Measurements from ENCODE around the gene SYCN. TPM values are rescaled to one million over a fixed set of nuclear protein-coding genes. Genes with fewer than 3 reads are reported as not detected.
"Not testable (repeated sequence)": the region's sequence is repeated elsewhere in the genome, so short reads cannot be mapped to it uniquely, and the experiment has no call there.

SYCN gene
- total RNA-seq, 3 donors from 2014 or later: not detected

DNA sequence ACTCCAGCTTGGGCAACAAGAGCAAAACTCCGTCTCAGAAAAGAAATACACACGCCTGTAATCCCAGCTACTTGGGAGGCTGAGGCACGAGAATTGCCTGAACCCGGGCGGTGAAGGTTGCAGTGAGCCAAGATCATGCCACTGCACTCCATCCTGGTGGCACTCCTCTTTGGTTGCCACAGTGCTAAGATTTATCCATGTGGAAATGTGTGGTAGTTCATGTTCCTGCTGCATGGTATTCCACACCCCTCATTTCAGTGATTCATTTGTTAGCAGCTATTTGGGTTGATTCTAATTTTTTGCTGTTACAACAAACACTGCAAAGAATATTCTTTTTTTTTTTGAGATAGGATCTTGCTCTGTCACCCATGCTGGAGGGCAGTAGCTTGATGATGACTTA, 28.6 kb upstream of the SYCN start:
- TF ChIP-seq, protein P1, sequence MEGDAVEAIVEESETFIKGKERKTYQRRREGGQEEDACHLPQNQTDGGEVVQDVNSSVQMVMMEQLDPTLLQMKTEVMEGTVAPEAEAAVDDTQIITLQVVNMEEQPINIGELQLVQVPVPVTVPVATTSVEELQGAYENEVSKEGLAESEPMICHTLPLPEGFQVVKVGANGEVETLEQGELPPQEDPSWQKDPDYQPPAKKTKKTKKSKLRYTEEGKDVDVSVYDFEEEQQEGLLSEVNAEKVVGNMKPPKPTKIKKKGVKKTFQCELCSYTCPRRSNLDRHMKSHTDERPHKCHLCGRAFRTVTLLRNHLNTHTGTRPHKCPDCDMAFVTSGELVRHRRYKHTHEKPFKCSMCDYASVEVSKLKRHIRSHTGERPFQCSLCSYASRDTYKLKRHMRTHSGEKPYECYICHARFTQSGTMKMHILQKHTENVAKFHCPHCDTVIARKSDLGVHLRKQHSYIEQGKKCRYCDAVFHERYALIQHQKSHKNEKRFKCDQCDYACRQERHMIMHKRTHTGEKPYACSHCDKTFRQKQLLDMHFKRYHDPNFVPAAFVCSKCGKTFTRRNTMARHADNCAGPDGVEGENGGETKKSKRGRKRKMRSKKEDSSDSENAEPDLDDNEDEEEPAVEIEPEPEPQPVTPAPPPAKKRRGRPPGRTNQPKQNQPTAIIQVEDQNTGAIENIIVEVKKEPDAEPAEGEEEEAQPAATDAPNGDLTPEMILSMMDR (IDR thresholded peaks at IDR 0.05): no peak
- Histone ChIP-seq H3K4me1 (ENCODE audit: low read depth) (no peaks in the 10 kb centered on the region), H3K9me3 (no peaks in the 10 kb centered on the region), H3K36me3 (ENCODE audit: low read depth) (no peaks in the 10 kb centered on the region), H3K4me3 (no peak overlapping the region)
- intact Hi-C loops (cut with DNase I, micrococcal nuclease): no loop called here
- DNase-seq: no peak
- no peak for ATAC-seq

- Histone ChIP-seq H3K4me1 (ENCODE audit: low read depth) (no peaks in the 10 kb centered on the region), H3K4me3 (no peak overlapping the region), H3K9me3 (no peaks in the 10 kb centered on the region), H3K36me3 (ENCODE audit: low read depth) (no peaks in the 10 kb centered on the region)
- TF ChIP-seq, protein P1 (IDR thresholded peaks at IDR 0.05): no peak
- intact Hi-C loops (cut with DNase I, micrococcal nuclease): no loop called here
- DNase-seq (no peak), ATAC-seq (no peak)
Measured at GRCh38 chr19:39230096-39230764, 26.2 kb upstream of the SYCN start.

- H3K4me3 ChIP-seq: no peak overlapping the region
- intact Hi-C loops (cut with DNase I, micrococcal nuclease): no loop called here
- ATAC-seq: no peak
- TF ChIP-seq, protein P1 (IDR thresholded peaks at IDR 0.05): no peak
- H3K36me3 ChIP-seq (ENCODE audit: low read depth): no peaks in the 10 kb centered on the region
- no peak for DNase-seq
- H3K4me1 ChIP-seq (ENCODE audit: low read depth): no peaks in the 10 kb centered on the region
- H3K9me3 ChIP-seq: no peaks in the 10 kb centered on the region
Measured at GRCh38 chr19:39224910-39225309, 20.8 kb upstream of the SYCN start.

- Histone ChIP-seq H3K4me1 (ENCODE audit: low read depth) (no peaks in the 10 kb centered on the region), H3K4me3 (no peak overlapping the region), H3K36me3 (ENCODE audit: low read depth) (no peaks in the 10 kb centered on the region), H3K9me3 (no peaks in the 10 kb centered on the region)
- DNase-seq (peak in 1 of 3 donors; percentile 14), ATAC-seq (no peak)
- intact Hi-C loops (cut with DNase I, micrococcal nuclease): no loop called here
- TF ChIP-seq, protein P1 (IDR thresholded peaks at IDR 0.05): no peak
Measured at GRCh38 chr19:39223703-39224279, 19.7 kb upstream of the SYCN start.

DNA sequence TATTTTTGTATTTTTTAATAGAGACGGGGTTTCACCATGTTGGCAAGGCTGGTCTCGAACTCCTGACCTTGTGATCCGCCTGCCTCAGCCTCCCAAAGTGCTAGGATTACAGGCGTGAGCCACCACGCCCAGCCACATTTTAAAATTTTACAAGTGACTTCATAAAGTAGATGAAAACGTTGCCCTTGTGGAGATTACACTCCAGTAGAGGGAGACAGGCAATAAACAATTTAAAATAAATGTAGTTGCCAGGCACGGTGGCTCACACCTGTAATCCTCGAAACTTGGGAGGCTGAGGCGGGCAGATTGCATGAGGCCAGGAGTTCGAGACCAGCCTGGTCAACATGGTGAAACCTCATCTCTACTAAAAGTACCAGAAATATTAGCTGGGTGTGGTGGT, 15.0 kb upstream of the SYCN start:
- ATAC-seq; H3K4me3 ChIP-seq; DNase-seq; H3K9me3 ChIP-seq; intact Hi-C loops (cut with DNase I, micrococcal nuclease); H3K4me1 ChIP-seq (ENCODE audit: low read depth); H3K36me3 ChIP-seq (ENCODE audit: low read depth): not testable (repeated sequence)

DNA sequence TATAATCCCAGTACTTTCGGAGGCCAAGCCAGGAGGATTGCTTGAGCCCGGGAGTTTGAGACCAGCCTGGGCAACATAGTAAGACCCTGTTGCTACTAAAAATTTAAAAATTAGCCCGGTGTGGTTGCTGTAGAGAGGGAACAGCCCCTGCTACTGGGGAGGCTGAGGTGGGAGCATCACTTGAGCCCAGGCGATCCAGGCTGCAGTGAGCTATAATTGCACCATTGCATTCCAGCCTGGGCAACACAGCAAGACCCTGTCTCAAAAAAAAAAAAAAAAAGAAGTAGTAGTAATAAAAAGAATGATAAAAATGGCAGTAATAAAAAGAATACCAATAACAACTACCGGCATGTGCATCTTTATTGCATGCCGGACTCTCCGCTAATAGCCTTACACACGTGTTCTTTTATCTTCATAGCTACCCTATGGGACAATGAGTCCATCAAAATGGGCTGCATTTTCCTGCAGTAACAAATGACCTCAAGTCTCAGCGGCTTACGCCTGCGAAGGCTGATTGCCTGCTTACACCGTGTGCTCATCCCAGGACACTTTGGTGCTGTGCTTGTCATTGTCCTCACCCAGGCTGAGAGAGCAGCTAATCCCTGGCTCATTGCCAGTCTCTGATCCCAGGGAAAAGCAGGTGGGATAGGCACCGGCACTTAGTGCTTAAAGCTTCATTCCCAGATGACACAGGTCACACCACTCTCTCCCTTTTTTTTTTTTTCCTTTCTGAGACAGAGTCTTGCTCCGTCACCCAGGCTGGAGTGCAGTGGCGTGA, 14.4 kb upstream of the SYCN start:
- intact Hi-C loops (cut with DNase I, micrococcal nuclease): no loop called here
- no peaks in the 10 kb centered on the region for H3K4me1 ChIP-seq (ENCODE audit: low read depth)
- no peaks in the 10 kb centered on the region for H3K9me3 ChIP-seq
- TF ChIP-seq, protein P1 (IDR thresholded peaks at IDR 0.05): no peak
- no peaks in the 10 kb centered on the region for H3K36me3 ChIP-seq (ENCODE audit: low read depth)
- H3K4me3 ChIP-seq: no peak overlapping the region
- ATAC-seq: no peak
- no peak for DNase-seq

All from mucosa of descending colon (tissue), 3 donors.